GM10266 (cell line): ENCODE measurements around the gene C2orf78.

Experiments
- DNase-seq: peaks from one replicate; pipeline ENCODE4 v3.0.0; 2012; ENCODE audit errors: extremely low spot score
- TF ChIP-seq, protein P1 (sequence below): IDR thresholded peaks from 2 replicates; pipeline ENCODE4 v1.5.1; 2012; ENCODE audit warnings: mild to moderate bottlenecking, low read depth; ENCODE audit not compliant: control insufficient read depth, insufficient read depth; ENCODE audit errors: missing control alignments

C2orf78 gene

DNA sequence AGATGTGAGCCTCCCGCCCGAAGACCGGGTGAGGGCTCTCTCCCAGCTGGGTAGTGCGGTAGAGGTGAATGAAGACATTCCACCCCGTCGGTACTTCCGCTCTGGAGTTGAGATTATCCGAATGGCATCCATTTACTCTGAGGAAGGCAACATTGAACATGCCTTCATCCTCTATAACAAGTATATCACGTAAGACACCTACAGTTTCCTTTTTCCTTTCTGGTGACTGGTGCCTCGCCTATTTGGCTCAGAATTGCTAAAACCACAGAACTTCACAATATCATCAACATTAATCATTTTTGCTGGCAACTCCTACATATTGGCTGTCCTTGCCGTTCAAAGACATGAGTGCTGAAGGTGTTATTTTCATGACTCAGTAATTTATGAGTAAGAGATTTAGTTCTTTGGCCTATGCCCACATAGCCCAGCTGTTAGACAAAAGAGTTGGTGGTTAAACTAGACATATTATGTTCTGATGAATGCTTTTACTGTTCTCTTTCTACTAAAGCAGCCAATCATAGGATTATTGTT is 47.0 kb downstream of the C2orf78 start:
- no peak for DNase-seq
- TF ChIP-seq, protein P1, sequence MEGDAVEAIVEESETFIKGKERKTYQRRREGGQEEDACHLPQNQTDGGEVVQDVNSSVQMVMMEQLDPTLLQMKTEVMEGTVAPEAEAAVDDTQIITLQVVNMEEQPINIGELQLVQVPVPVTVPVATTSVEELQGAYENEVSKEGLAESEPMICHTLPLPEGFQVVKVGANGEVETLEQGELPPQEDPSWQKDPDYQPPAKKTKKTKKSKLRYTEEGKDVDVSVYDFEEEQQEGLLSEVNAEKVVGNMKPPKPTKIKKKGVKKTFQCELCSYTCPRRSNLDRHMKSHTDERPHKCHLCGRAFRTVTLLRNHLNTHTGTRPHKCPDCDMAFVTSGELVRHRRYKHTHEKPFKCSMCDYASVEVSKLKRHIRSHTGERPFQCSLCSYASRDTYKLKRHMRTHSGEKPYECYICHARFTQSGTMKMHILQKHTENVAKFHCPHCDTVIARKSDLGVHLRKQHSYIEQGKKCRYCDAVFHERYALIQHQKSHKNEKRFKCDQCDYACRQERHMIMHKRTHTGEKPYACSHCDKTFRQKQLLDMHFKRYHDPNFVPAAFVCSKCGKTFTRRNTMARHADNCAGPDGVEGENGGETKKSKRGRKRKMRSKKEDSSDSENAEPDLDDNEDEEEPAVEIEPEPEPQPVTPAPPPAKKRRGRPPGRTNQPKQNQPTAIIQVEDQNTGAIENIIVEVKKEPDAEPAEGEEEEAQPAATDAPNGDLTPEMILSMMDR: no peak

DNA sequence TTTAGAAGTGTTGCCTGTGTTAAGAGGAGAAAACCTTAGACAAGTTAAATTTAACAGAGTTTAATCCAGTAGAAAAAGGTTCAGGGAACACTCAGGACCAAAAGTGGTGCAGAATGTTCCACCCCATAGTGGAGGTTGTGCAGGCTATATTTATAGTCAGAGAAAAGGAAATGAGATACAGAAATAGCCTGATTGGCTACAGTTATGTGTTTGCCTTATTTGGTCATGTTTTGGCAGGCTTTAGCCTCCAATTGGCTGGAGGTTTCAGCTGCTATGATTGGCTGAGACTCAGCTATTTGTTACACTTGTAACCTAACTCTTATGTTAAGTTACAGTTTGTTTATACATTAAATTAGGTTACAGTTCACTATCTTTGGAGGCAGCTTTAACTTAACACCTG is 48.9 kb downstream of the C2orf78 start:
- DNase-seq: no peak
- TF ChIP-seq, protein P1: no peak

DNA sequence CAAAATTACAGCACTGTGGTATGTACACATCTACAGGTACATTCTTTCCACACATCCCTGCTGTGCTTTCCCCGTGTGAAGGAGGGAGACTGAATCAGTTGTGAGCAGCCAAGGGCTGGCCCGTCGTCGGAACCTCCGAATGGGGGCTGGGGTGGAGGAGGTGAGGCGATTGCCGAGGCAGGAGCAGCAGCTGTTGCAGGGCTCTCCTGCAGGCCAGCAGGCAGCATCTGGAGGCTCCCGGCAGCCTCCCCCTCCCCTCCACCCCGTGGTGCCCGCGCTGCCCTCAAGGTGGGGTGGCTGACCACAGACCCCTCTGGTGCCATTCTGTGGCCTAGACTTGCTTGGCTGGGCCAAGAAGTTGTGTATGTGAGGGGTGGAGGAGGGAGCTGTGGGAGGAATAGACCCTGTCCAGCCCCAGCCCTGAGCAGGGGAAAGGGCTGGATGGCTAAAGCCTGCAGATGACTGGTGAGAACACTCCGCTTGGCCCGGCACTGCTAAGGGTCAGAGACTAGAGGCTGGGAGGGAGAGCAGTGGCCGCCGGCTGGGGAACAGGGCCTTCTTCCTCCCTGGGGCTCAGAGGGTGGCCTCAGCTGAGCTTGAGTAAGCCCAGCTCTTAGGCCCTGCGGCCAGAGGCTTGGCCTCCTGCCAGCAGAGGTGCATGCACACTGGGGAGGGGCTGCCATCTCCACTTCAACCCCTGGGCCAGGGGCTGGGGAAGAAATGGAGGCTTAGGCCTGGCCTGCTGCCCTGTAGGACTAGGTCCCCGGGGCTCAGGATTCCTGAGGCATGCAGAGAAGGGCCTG is 52.4 kb downstream of the C2orf78 start:
- no peak for DNase-seq
- TF ChIP-seq, protein P1: no peak

DNA sequence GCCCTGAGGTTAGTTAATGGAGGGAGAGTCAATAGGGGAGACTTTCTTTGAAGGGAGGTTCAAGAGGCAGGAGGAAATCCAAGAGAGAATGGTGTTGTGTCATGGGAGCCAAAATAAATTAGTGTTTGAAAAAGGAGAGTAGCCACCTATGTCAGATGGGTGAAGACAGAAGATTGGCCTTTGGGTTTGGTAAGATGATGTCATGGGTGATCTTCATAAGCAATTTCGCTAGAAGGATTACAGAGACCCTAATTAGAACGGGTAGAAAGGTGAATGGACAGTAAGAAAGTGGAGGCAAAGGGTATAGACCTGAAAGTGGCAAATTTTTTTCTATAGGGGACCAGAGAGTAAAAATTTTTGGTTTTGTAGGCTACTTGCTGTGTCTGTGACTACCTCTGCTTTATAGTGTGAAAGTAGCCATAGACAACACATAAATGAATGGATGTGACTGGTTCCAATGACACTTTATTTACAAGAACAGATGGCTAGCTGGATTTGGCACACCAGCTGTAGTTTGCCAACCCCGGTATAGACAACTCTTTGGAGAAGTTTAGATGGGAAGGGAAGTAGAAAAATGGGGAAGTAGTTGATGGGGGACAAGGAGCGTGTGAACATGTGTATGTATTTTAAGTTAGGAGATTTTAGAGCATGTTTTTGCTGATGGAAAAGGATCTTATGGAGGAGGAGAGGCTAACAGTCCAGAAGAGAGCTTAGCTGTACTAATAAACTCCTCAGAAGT is 54.0 kb downstream of the C2orf78 start:
- TF ChIP-seq, protein P1: no peak
- DNase-seq: no peak

DNA sequence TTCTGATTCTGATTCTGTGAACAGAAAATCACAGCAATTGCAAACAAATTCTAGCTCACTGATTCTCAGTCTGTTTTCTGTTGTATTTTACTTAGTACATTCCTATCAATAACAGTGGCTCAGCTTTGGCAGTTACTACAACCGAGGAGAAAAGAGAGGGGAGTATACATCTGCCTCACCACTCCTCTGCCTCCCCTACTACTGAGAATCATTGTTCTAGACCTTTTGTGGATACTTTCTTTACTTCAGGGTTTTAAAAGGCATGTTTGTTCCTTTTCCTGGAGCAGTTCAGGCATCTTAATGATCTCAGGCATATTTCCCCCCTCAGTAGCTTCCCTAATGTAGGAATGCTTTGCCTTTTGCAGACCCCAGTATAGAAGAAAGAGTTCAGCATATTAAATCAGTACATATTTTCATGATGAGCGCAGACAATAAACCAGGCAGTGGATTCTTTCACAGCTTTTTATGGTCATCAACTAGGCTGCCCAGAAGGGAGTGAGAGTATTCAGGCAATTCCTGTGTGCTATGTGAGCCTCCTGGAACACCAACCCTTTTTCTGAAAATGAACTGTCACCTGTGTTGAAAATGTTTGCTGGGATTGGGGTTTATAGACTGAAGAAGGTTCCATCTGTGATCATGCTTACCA is 55.0 kb downstream of the C2orf78 start:
- TF ChIP-seq, protein P1: no peak
- no peak for DNase-seq

DNA sequence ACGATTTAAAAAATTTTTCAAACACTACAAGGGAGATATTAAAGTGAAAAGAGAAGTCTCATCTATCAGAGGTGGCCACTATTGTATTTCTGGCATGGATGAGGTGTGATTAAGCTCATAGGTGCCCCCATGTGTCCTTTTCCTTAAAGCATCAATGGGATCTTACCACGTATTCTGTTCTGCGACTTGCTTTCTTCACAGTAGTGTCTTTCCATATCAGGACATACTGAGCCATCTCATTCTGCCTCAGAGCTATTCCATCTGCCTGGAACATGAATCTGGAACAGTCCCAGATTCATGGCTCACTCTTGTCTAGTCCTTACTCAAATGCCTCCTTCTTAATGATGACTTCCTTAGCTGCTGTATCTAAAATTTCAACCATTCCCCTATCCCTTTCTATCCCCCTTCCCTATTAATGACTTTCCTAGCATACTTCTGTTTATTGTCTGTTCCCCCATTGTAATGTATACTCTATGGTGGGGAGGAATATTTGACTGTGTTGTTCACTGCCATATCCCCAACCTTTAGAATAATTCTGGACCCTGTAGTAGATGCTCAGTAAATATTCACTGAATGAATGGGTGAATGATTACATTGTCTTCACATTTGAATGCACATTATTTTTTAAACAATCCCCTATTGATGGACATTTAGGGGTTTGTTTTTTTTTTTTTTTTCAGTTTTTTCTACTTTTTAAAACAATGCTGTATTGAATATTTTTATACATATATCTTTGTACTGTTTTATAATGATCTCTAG is 55.8 kb downstream of the C2orf78 start:
- TF ChIP-seq, protein P1: no peak
- DNase-seq: no peak
